Esophagus squamous epithelium (tissue), 5 donors: Measurements from ENCODE around the gene LZTS3. TPM values are rescaled to one million over a fixed set of nuclear protein-coding genes. Genes with fewer than 3 reads are reported as not detected.

Experiments used
- DNase-seq: peaks from one replicate; lab custom pipeline; 2025; lab: John Stamatoyannopoulos, UW
- H3K27ac ChIP-seq, 4 donors: fragments of 200-600 bp; sonication (generic); one replicate each; pipeline ENCODE4 v1.5.1; 2016 to 2019; ENCODE audit warnings: mild to moderate bottlenecking in 1 of 4
- H3K27me3 ChIP-seq, 4 donors: fragments of 200-600 bp; sonication (generic); 1 replicate in 3 of 4; 2 replicates in 1 of 4; pipeline versions ENCODE4 v1.5.1 to v1.6.0; 2017 to 2021; ENCODE audit warnings: antibody characterized with exemption in 1 of 4
- H3K36me3 ChIP-seq, 3 donors: fragments of 200-600 bp; sonication (generic); one replicate each; pipeline ENCODE4 v1.5.1; 2016 to 2019
- H3K4me1 ChIP-seq, 3 donors: fragments of 200-600 bp; sonication (generic); one replicate each; pipeline ENCODE4 v1.5.1; 2017 to 2019
- H3K4me3 ChIP-seq, 4 donors: fragments of 200-600 bp; sonication (generic); 1 replicate in 3 of 4; 2 replicates in 1 of 4; pipeline ENCODE4 v1.5.1; 2016 to 2019; ENCODE audit warnings: mild to moderate bottlenecking in 2 of 4, moderate library complexity in 1 of 4
- H3K9me3 ChIP-seq, 3 donors: fragments of 200-600 bp; sonication (generic); one replicate each; pipeline ENCODE4 v1.5.1; 2016 to 2019
- CTCF ChIP-seq, 6 experiments: fragments of 450-650 bp in 4 of 6; fragments of 200-600 bp in 2 of 6; sonication (generic) in 2 of 6; IDR thresholded peaks; one replicate each; pipeline ENCODE4 v1.5.1; 2016 to 2019; ENCODE audit warnings: antibody characterized with exemption in 6 of 6, mild to moderate bottlenecking in 4 of 6, moderate library complexity in 4 of 6
- POLR2A ChIP-seq, 4 donors: fragments of 450-650 bp; IDR thresholded peaks; one replicate each; pipeline ENCODE4 v1.6.1; 2017; ENCODE audit warnings: antibody characterized with exemption in 4 of 4, mild to moderate bottlenecking in 4 of 4, moderate library complexity in 3 of 4
- WGBS, 2 donors: methylation state at CpG; one replicate each; pipeline ENCODE4 v1.1.5; 2018; 5-methylcytosine and 5-hydroxymethylcytosine counted together
- intact Hi-C: fragments of 100-400 bp; cut with DNase I; formaldehyde crosslinking; loops from one replicate; pipeline ENCODE4 v1.15.0; 2022
- total RNA-seq, 4 donors: library from RNA; depleted of rRNA; stranded (reverse); fragments of >200 nt; gene quantifications; one replicate each; pipeline ENCODE4 v1.1.0, GENCODE V29; 2016
- donor health status: DM: yes; HTN: yes; CAD: no.

The LZTS3 gene
- total RNA-seq, 4 donors from 2014 or later: 1.1 to 6.3 (median 4.4) TPM

- intact Hi-C loops: loop anchor here (10.0 kb wide), 1 partner anchor 104 kb away; no protein-coding TSS in a partner anchor
- H3K36me3 ChIP-seq: peaks cover 0 to 24% (median 14%) of the 10 kb centered on the region in 3 donors
- H3K9me3 ChIP-seq: no peaks in the 10 kb centered on the region
- TF ChIP-seq POLR2A (IDR thresholded peaks at IDR 0.05): no peak
- no peak for TF ChIP-seq CTCF (IDR thresholded peaks at IDR 0.05)
- no peak for DNase-seq
- H3K27ac ChIP-seq: no peak overlapping the region
- peak overlapping the region; percentile 76 to 95 (median 80) for H3K4me3 ChIP-seq
- H3K4me1 ChIP-seq: peaks cover 7 to 29% (median 15%) of the 10 kb centered on the region in 3 donors
- WGBS, 2 donors: 73 to 75% methylated on average over 2 of the region's 2 CpGs
- H3K27me3 ChIP-seq: no peaks in the 10 kb centered on the region
Measured at GRCh38 chr20:3210346-3210745, 37.0 kb upstream of the LZTS3 start.

GRCh38 chr20:3209946-3210317 lies 36.6 kb upstream of the LZTS3 start:
- TF ChIP-seq POLR2A (IDR thresholded peaks at IDR 0.05): no peak
- TF ChIP-seq CTCF (IDR thresholded peaks at IDR 0.05): no peak
- H3K4me3 ChIP-seq: peak overlapping the region; percentile 76 to 95 (median 80)
- H3K4me1 ChIP-seq: peaks cover 7 to 29% (median 15%) of the 10 kb centered on the region in 3 donors
- intact Hi-C loops: loop anchor here (10.0 kb wide), 1 partner anchor 105 kb away; no protein-coding TSS in a partner anchor
- no peaks in the 10 kb centered on the region for H3K9me3 ChIP-seq
- no peaks in the 10 kb centered on the region for H3K27me3 ChIP-seq
- WGBS, 2 donors: 0 to 5% methylated on average over 4 to 8 of the region's 10 CpGs
- no peak for DNase-seq
- H3K36me3 ChIP-seq: peaks cover 0 to 20% (median 10%) of the 10 kb centered on the region in 3 donors
- H3K27ac ChIP-seq: peak overlapping the region; percentile 86 to 93 (median 87)

- intact Hi-C loops: no loop called here
- no peak for TF ChIP-seq POLR2A (IDR thresholded peaks at IDR 0.05)
- no peak for TF ChIP-seq CTCF (IDR thresholded peaks at IDR 0.05)
- H3K27me3 ChIP-seq: no peaks in the 10 kb centered on the region
- peak within 1 kb of the TSS; percentile 86 to 93 (median 87) for H3K27ac ChIP-seq
- DNase-seq: no peak
- 0 to 1% methylated on average over 15 to 28 of the region's 48 CpGs for WGBS, 2 donors
- H3K9me3 ChIP-seq: no peaks in the 10 kb centered on the region
- H3K4me3 ChIP-seq: peak within 1 kb of the TSS; percentile 76 to 95 (median 80)
- H3K36me3 ChIP-seq: peaks cover 0 to 15% (median 10%) of the 10 kb centered on the region in 3 donors
- peaks cover 7 to 29% (median 15%) of the 10 kb centered on the region in 3 donors for H3K4me1 ChIP-seq
Measured at GRCh38 chr20:3209257-3209945, 36.1 kb upstream of the LZTS3 start, which contains the start of gene ITPA. TSS of gene ITPA (plus strand) at chr20:3209498. CDS start at chr20:3209552, 54 bp downstream.

- no peak for DNase-seq
- intact Hi-C loops: no loop called here
Measured at GRCh38 chr20:3208786-3209256, 35.5 kb upstream of the LZTS3 start.

More at GRCh38 chr20:3208786-3209256, 35.5 kb upstream of the LZTS3 start:
- no peaks in the 10 kb centered on the region for H3K9me3 ChIP-seq
- 0 to 2% methylated on average over 6 to 10 of the region's 10 CpGs for WGBS, 2 donors
- peak overlapping the region; percentile 76 to 95 (median 80) for H3K4me3 ChIP-seq
- peak overlapping the region; percentile 86 to 93 (median 87) for H3K27ac ChIP-seq
- no peak for TF ChIP-seq POLR2A (IDR thresholded peaks at IDR 0.05)
- no peak for TF ChIP-seq CTCF (IDR thresholded peaks at IDR 0.05)
- peaks cover 7 to 30% (median 15%) of the 10 kb centered on the region in 3 donors for H3K4me1 ChIP-seq
- H3K27me3 ChIP-seq: no peaks in the 10 kb centered on the region
- H3K36me3 ChIP-seq: peaks cover 0 to 9% (median 6%) of the 10 kb centered on the region in 3 donors
